H1 (cell line): ENCODE results near the gene C16orf95. TPM values are rescaled to one million over a fixed set of nuclear protein-coding genes. Genes with fewer than 3 reads are reported as not detected.

ENCODE experiments used
- CTCF ChIA-PET: fragments of 300-600 bp; sonication (Branson Sonifier 250); formaldehyde crosslinking; loops from one replicate; lab custom pipeline; 2021; ENCODE audit not compliant: partially characterized antibody; lab: Charles Lee
- POLR2A ChIA-PET: fragments of 300-600 bp; sonication (Branson Sonifier 250); formaldehyde crosslinking; loops from one replicate; lab custom pipeline; 2021; ENCODE audit warnings: inconsistent platforms; ENCODE audit not compliant: partially characterized antibody; lab: Charles Lee
- DNase-seq, 2 experiments: peaks; one replicate each; pipeline versions ENCODE4 v3.0.0 to v3.0.0-alpha.2; 2010 to 2022; ENCODE audit warnings: low spot score in 2 of 2, low read depth in 1 of 2, mixed read lengths in 1 of 2
- FAIRE-seq: peaks from 2 replicates; lab custom pipeline; 2011; peaks lifted over from hg19 to GRCh38; lab: Jason Lieb, UNC
- H2AFZ ChIP-seq: 2 replicates; pipeline ENCODE4 v1.8.1; 2012; ENCODE audit warnings: low read length, inconsistent platforms
- H2AK5ac ChIP-seq: 2 replicates; pipeline ENCODE4 v1.6.1; 2013; ENCODE audit warnings: low read depth, low read length
- H2BK120ac ChIP-seq: replicated peaks from 2 replicates; pipeline ENCODE3; 2013; ENCODE audit warnings: low read depth, low read length, inconsistent platforms
- H2BK12ac ChIP-seq: 2 replicates; pipeline ENCODE4 v1.6.1; 2013; ENCODE audit warnings: low read depth, low read length
- H2BK15ac ChIP-seq: 2 replicates; pipeline ENCODE4 v1.6.1; 2013; ENCODE audit warnings: low read length
- H2BK20ac ChIP-seq: 2 replicates; pipeline ENCODE4 v1.6.1; 2013; ENCODE audit warnings: low read length
- H2BK5ac ChIP-seq: 2 replicates; pipeline ENCODE4 v1.6.1; 2013; ENCODE audit warnings: low read depth, low read length
- H3K14ac ChIP-seq: 2 replicates; pipeline ENCODE4 v1.6.1; 2013; ENCODE audit warnings: inconsistent platforms; ENCODE audit not compliant: insufficient read length
- H3K18ac ChIP-seq: 2 replicates; pipeline ENCODE4 v1.6.1; 2013; ENCODE audit warnings: low read length; ENCODE audit errors: extremely low read depth
- H3K23ac ChIP-seq: 2 replicates; pipeline ENCODE4 v1.6.1; 2013; ENCODE audit warnings: inconsistent platforms; ENCODE audit not compliant: insufficient read length
- H3K23me2 ChIP-seq: 2 replicates; pipeline ENCODE4 v1.6.1; 2013; ENCODE audit warnings: low read depth, low read length
- H3K27ac ChIP-seq: 2 replicates; pipeline ENCODE4 v1.6.1; 2011; ENCODE audit warnings: low read depth, low read length, inconsistent platforms
- H3K27me3 ChIP-seq, 4 experiments: replicated peaks in 1 of 4; 1 replicate in 1 of 4; 2 replicates in 3 of 4; pipeline versions ENCODE4 v1.6.1 to v1.8.1; 2011 to 2013; ENCODE audit warnings: low read length in 3 of 4, mild to moderate bottlenecking in 3 of 4, inconsistent platforms in 2 of 4, mixed read lengths in 2 of 4, moderate library complexity in 1 of 4; ENCODE audit not compliant: control insufficient read depth in 3 of 4, insufficient read depth in 3 of 4; ENCODE audit errors: extremely low read depth in 1 of 4
- H3K36me3 ChIP-seq, 4 experiments: 2 replicates each; pipeline versions ENCODE4 v1.6.1 to v1.8.1; 2011 to 2013; ENCODE audit warnings: mild to moderate bottlenecking in 4 of 4, low read length in 3 of 4, moderate library complexity in 2 of 4, control low read depth in 1 of 4, inconsistent platforms in 1 of 4; ENCODE audit not compliant: insufficient read depth in 4 of 4, control insufficient read depth in 2 of 4
- H3K4ac ChIP-seq: replicated peaks from 2 replicates; pipeline ENCODE3; 2013; ENCODE audit warnings: low read length, low read depth, mixed read lengths, inconsistent platforms; ENCODE audit not compliant: insufficient read length
- H3K4me1 ChIP-seq, 4 experiments: replicated peaks in 1 of 4; 1 replicate in 1 of 4; 2 replicates in 3 of 4; pipeline versions ENCODE4 v1.6.1 to v1.8.1; 2011 to 2013; ENCODE audit warnings: low read length in 3 of 4, inconsistent platforms in 2 of 4, mixed read lengths in 1 of 4; ENCODE audit not compliant: insufficient read depth in 4 of 4, control insufficient read depth in 3 of 4
- H3K4me2 ChIP-seq, 2 experiments: 2 replicates each; pipeline versions ENCODE4 v1.6.1 to v1.8.1; 2011 to 2013; ENCODE audit warnings: low read depth in 2 of 2, low read length in 2 of 2, control low read depth in 1 of 2, inconsistent platforms in 1 of 2, mild to moderate bottlenecking in 1 of 2; ENCODE audit not compliant: insufficient read depth in 1 of 2
- H3K4me3 ChIP-seq, 4 experiments: fragments of 200-600, 300-600 bp in 1 of 4; sonication (generic), shearing (Covaris generic), sonication (Bioruptor Twin) in 1 of 4; 2 replicates each; pipeline versions ENCODE4 v1.5.1 to v1.8.1; 2011 to 2016; ENCODE audit warnings: low read length in 4 of 4, low read depth in 3 of 4, control low read depth in 2 of 4, inconsistent platforms in 2 of 4, mild to moderate bottlenecking in 2 of 4, mixed read lengths in 1 of 4, moderate library complexity in 1 of 4; ENCODE audit not compliant: insufficient read depth in 2 of 4; ENCODE audit errors: extremely low read depth in 1 of 4
- H3K56ac ChIP-seq: replicated peaks from 2 replicates; pipeline ENCODE3; 2013; ENCODE audit warnings: low read depth, mild to moderate bottlenecking, mixed read lengths, low read length, inconsistent platforms; ENCODE audit not compliant: insufficient read length
- H3K79me1 ChIP-seq: 2 replicates; pipeline ENCODE4 v1.6.1; 2013; ENCODE audit warnings: low read depth, low read length, control low read depth
- H3K79me2 ChIP-seq, 2 experiments: 2 replicates each; pipeline versions ENCODE4 v1.6.1 to v1.8.1; 2012 to 2013; ENCODE audit warnings: low read length in 2 of 2, mild to moderate bottlenecking in 2 of 2, inconsistent platforms in 1 of 2; ENCODE audit not compliant: insufficient read depth in 2 of 2, control insufficient read depth in 1 of 2
- H3K9ac ChIP-seq, 4 experiments: replicated peaks in 1 of 4; 1 replicate in 1 of 4; 2 replicates in 3 of 4; pipeline versions ENCODE4 v1.6.1 to v1.8.1; 2011 to 2013; ENCODE audit warnings: low read depth in 3 of 4, low read length in 3 of 4, control low read depth in 2 of 4, mild to moderate bottlenecking in 2 of 4, moderate library complexity in 2 of 4, inconsistent platforms in 1 of 4; ENCODE audit errors: extremely low read depth in 1 of 4
- H3K9me3 ChIP-seq, 2 experiments: 2 replicates each; pipeline versions ENCODE4 v1.6.1 to v1.8.1; 2012 to 2013; ENCODE audit warnings: mild to moderate bottlenecking in 2 of 2, moderate library complexity in 2 of 2, control low read depth in 1 of 2, inconsistent platforms in 1 of 2, low read depth in 1 of 2, low read length in 1 of 2, mixed read lengths in 1 of 2; ENCODE audit not compliant: insufficient read depth in 2 of 2
- H4K20me1 ChIP-seq, 2 experiments: replicated peaks in 1 of 2; 2 replicates each; pipeline versions ENCODE3 to v1.8.1; 2011 to 2013; ENCODE audit warnings: inconsistent platforms in 2 of 2, low read length in 2 of 2, mild to moderate bottlenecking in 1 of 2; ENCODE audit not compliant: insufficient read depth in 2 of 2, control insufficient read depth in 1 of 2
- H4K5ac ChIP-seq: 2 replicates; pipeline ENCODE4 v1.6.1; 2013; ENCODE audit warnings: low read length, low read depth, mixed read lengths, inconsistent platforms; ENCODE audit not compliant: insufficient read length
- H4K8ac ChIP-seq: 2 replicates; pipeline ENCODE4 v1.8.0; 2013; ENCODE audit warnings: mild to moderate bottlenecking, moderate library complexity, low read length, inconsistent platforms; ENCODE audit not compliant: insufficient read depth; ENCODE audit errors: extremely low read depth
- H4K91ac ChIP-seq: replicated peaks from 2 replicates; pipeline ENCODE3; 2013; ENCODE audit warnings: low read length, mixed read lengths, inconsistent platforms; ENCODE audit not compliant: insufficient read length
- ATF2 ChIP-seq: IDR thresholded peaks from 2 replicates; pipeline ENCODE4 v1.6.1; 2012; ENCODE audit warnings: low read length, inconsistent platforms
- CHD2 ChIP-seq: IDR thresholded peaks from 2 replicates; pipeline ENCODE4 v1.6.1; 2012; ENCODE audit warnings: low read length, improper control_type of control experiment
- GTF2F1 ChIP-seq: IDR thresholded peaks from 2 replicates; pipeline ENCODE4 v1.6.1; 2012; ENCODE audit warnings: low read depth, low read length, improper control_type of control experiment, borderline replicate concordance
- RXRA ChIP-seq: IDR thresholded peaks from 2 replicates; pipeline ENCODE4 v1.6.1; 2011; ENCODE audit warnings: low read depth, mild to moderate bottlenecking, low read length, moderate library complexity; ENCODE audit not compliant: insufficient read depth
- SIX5 ChIP-seq: IDR thresholded peaks from 2 replicates; pipeline ENCODE4 v1.6.1; 2011; ENCODE audit warnings: mild to moderate bottlenecking, low read depth, low read length
- SUZ12 ChIP-seq: fragments of 200-600 bp; sonication (generic); IDR thresholded peaks from 2 replicates; pipeline ENCODE4 v1.6.1; 2012; ENCODE audit warnings: mild to moderate bottlenecking, inconsistent platforms, low read length, moderate library complexity, mixed read lengths
- WGBS, 2 experiments: shearing (Covaris generic) in 1 of 2; methylation state at CpG; one replicate each; pipeline versions ENCODE4 v1.1.6 to v1.1.7; 2013 to 2015; ENCODE audit warnings: low lambda C conversion rate in 2 of 2, mixed read lengths in 2 of 2, inconsistent platforms in 1 of 2, low coverage in 1 of 2, missing lambda C conversion rate in 1 of 2; ENCODE audit not compliant: insufficient replicate concordance in 2 of 2, insufficient coverage in 1 of 2, insufficient read length in 1 of 2; ENCODE audit errors: extremely low coverage in 1 of 2, missing lambda C conversion rate in 1 of 2; 5-methylcytosine and 5-hydroxymethylcytosine counted together
- polyA plus RNA-seq, 7 experiments: library from polyadenylated mRNA; depleted of rRNA in 3 of 7; stranded (reverse) in 5 of 7; unstranded in 2 of 7; fragments of >200 nt in 5 of 7; fragments of 200-250 nt in 2 of 7; gene quantifications; 1 replicate in 5 of 7; 2 replicates in 1 of 7; 4 replicates in 1 of 7; pipeline versions ENCODE4 v1.2.1 to v1.2.3, GENCODE V29; 2011 to 2013; ENCODE audit warnings: missing spikeins in 2 of 7, mixed read lengths in 2 of 7
- total RNA-seq: library from RNA; stranded (reverse); fragmentation: NEBNext Ultra II Directional; extraction: Animal tissue kit (Norgen Biotek cat#: 25700); gene quantifications from 2 replicates; pipeline ENCODE4 v1.2.1, GENCODE V29; 2021

C16orf95 gene
- total and polyA plus RNA-seq, 2 of the 8 experiments (the other 6 are each of a cell fraction or from before 2014, with no cell fraction given) = 5.0 to 5.4 TPM

GRCh38 chr16:87345726-87346424, 28.7 kb upstream of the C16orf95 start:
- Histone ChIP-seq H3K4ac (no peak overlapping the region), H3K9me3 (no peaks in the 10 kb centered on the region), H3K23ac (no peak overlapping the region), H3K9ac (no peak overlapping the region), H4K91ac (no peak overlapping the region), H3K18ac (0 out of 2 replicates have a peak overlapping the region, but pooled peaks have one; percentile 28), H3K23me2 (no peaks in the 10 kb centered on the region), H3K27ac (0 out of 2 replicates have a peak overlapping the region, but pooled peaks have one; percentile 14), H3K56ac (no peak overlapping the region), H2BK12ac (no peak overlapping the region), H4K5ac (peak overlapping the region; percentile 40), H3K4me3 (no peak overlapping the region), H3K27me3 (no peaks in the 10 kb centered on the region), H4K8ac (peak overlapping the region; percentile 28), H2BK20ac (peak overlapping the region; percentile 55; the same call in 1 of the 2 replicates), H2BK5ac (peak overlapping the region; percentile 72; the same call in 1 of the 2 replicates), H3K4me2 (no peak overlapping the region), H3K79me2 (no peaks in the 10 kb centered on the region; a peak in 1 of 4 replicates), H4K20me1 (peaks cover 0 to 2% of the 10 kb centered on the region in 2 experiments), H3K14ac (peak overlapping the region; percentile 45), H2BK120ac (no peak overlapping the region)
- no peak for FAIRE-seq
- WGBS, 2 experiments = 93% methylated on average over 25 of the region's 28 CpGs; no CpG with 5 or more reads in 1 of the 2 experiments
- no peak for DNase-seq
- TF ChIP-seq SUZ12 = no peak
- no peak for TF ChIP-seq GTF2F1
- TF ChIP-seq SIX5 = no peak
- TF ChIP-seq ATF2 = no peak
- TF ChIP-seq CHD2 = no peak
- TF ChIP-seq RXRA = no peak
- TF ChIP-seq, all 59 proteins: peak for 0
- Histone ChIP-seq H3K4me1 (peaks cover 0 to 11% (median 1%) of the 10 kb centered on the region in 4 experiments; a peak in 3 of 7 replicates), H2AK5ac (no peak overlapping the region), H2AFZ (no peak overlapping the region), H3K36me3 (peaks cover 0 to 5% (median 3%) of the 10 kb centered on the region in 4 experiments; a peak in 5 of 8 replicates), H2BK15ac (no peak overlapping the region), H3K79me1 (peaks cover 6% of the 10 kb centered on the region)
- CTCF ChIA-PET = no interaction called here
- POLR2A ChIA-PET = no interaction called here
